HepG2 (cell line): ENCODE data around the gene ANKS1A. TPM values are rescaled to one million over a fixed set of nuclear protein-coding genes. Genes with fewer than 3 reads are reported as not detected.

Source experiments
- ARNT ChIP-seq: fragments of 450-650 bp; IDR thresholded peaks from 2 replicates; pipeline ENCODE4 v1.6.1; 2017
- ARNTL ChIP-seq: sonication (generic); formaldehyde crosslinking; IDR thresholded peaks from 2 replicates; pipeline ENCODE4 v1.4.0; 2020; ENCODE audit warnings: mild to moderate bottlenecking, missing genetic modification reagents
- ATF2 ChIP-seq: sonication (generic); formaldehyde crosslinking; IDR thresholded peaks from 2 replicates; pipeline ENCODE4 v1.4.0; 2020; ENCODE audit warnings: missing genetic modification reagents
- FOXP1 ChIP-seq, 2 experiments: fragments of 450-650 bp in 1 of 2; IDR thresholded peaks; 2 replicates each; pipeline ENCODE4 v1.6.1; 2017 to 2018; ENCODE audit warnings: antibody characterized with exemption in 1 of 2
- GATAD2A ChIP-seq: IDR thresholded peaks from 2 replicates; pipeline ENCODE4 v1.6.1; 2016
- HNRNPUL1 ChIP-seq: fragments of 200-400 bp; formaldehyde crosslinking; IDR thresholded peaks from 2 replicates; pipeline ENCODE4 v1.6.1; 2017; ENCODE audit warnings: low read depth, mild to moderate bottlenecking, low read length, moderate library complexity
- IRF2 ChIP-seq: IDR thresholded peaks from 2 replicates; pipeline ENCODE4 v1.6.1; 2018; ENCODE audit warnings: missing genetic modification reagents, missing compliant biosample characterization
- MAX ChIP-seq: IDR thresholded peaks from 2 replicates; pipeline ENCODE4 v1.6.1; 2012; ENCODE audit warnings: inconsistent platforms
- MEIS1 ChIP-seq: sonication (generic); formaldehyde crosslinking; IDR thresholded peaks from 2 replicates; pipeline ENCODE4 v1.9.0; 2021; ENCODE audit warnings: mild to moderate bottlenecking, missing genetic modification reagents, moderate library complexity, borderline replicate concordance
- MIXL1 ChIP-seq: IDR thresholded peaks from 2 replicates; pipeline ENCODE4 v1.6.1; 2016
- PAWR ChIP-seq: sonication (generic); formaldehyde crosslinking; IDR thresholded peaks from 2 replicates; pipeline ENCODE4 v1.4.0; 2020; ENCODE audit warnings: missing genetic modification reagents, mild to moderate bottlenecking, borderline replicate concordance
- POGZ ChIP-seq: sonication (generic); formaldehyde crosslinking; IDR thresholded peaks from 2 replicates; pipeline ENCODE4 v1.4.0; 2020; ENCODE audit warnings: mild to moderate bottlenecking, missing genetic modification reagents
- SALL1 ChIP-seq: sonication (generic); formaldehyde crosslinking; IDR thresholded peaks from 2 replicates; pipeline ENCODE4 v1.8.0; 2022; ENCODE audit warnings: mild to moderate bottlenecking, missing genetic modification reagents
- SAP130 ChIP-seq: IDR thresholded peaks from 2 replicates; pipeline ENCODE4 v1.6.1; 2016; ENCODE audit warnings: low read depth
- SSRP1 ChIP-seq: IDR thresholded peaks from 2 replicates; pipeline ENCODE4 v1.6.1; 2016; ENCODE audit warnings: control low read depth
- ZBTB38 ChIP-seq: sonication (generic); formaldehyde crosslinking; IDR thresholded peaks from 2 replicates; pipeline ENCODE4 v1.5.1; 2020; ENCODE audit warnings: mild to moderate bottlenecking, missing genetic modification reagents
- ZKSCAN1 ChIP-seq: fragments of 150-350 bp; IDR thresholded peaks from 2 replicates; pipeline ENCODE4 v1.6.1; 2014; ENCODE audit warnings: low read length
- ZNF264 ChIP-seq: sonication (generic); formaldehyde crosslinking; IDR thresholded peaks from 2 replicates; pipeline ENCODE4 v1.4.0; 2020; ENCODE audit warnings: missing genetic modification reagents
- ZNF383 ChIP-seq: sonication (generic); formaldehyde crosslinking; IDR thresholded peaks from 2 replicates; pipeline ENCODE4 v1.4.0; 2020; ENCODE audit warnings: missing genetic modification reagents, mild to moderate bottlenecking, borderline replicate concordance
- ZNF501 ChIP-seq: sonication (generic); formaldehyde crosslinking; IDR thresholded peaks from 2 replicates; pipeline ENCODE4 v1.5.1; 2020; ENCODE audit warnings: mild to moderate bottlenecking, moderate library complexity, missing genetic modification reagents
- ZNF543 ChIP-seq: sonication (generic); formaldehyde crosslinking; IDR thresholded peaks from 2 replicates; pipeline ENCODE4 v1.4.0; 2020; ENCODE audit warnings: mild to moderate bottlenecking, missing genetic modification reagents
- ZNF556 ChIP-seq: sonication (generic); formaldehyde crosslinking; IDR thresholded peaks from 2 replicates; pipeline ENCODE4 v1.4.0; 2020; ENCODE audit warnings: mild to moderate bottlenecking, missing genetic modification reagents, borderline replicate concordance
- ZSCAN22 ChIP-seq: sonication (generic); formaldehyde crosslinking; IDR thresholded peaks from 2 replicates; pipeline ENCODE4 v1.4.0; 2020; ENCODE audit warnings: mild to moderate bottlenecking, missing genetic modification reagents
- ZSCAN29 ChIP-seq: sonication (generic); formaldehyde crosslinking; conservative IDR thresholded peaks from 2 replicates; pipeline ENCODE4 v1.4.0; 2020; ENCODE audit warnings: mild to moderate bottlenecking, missing genetic modification reagents
- ZSCAN5A ChIP-seq: sonication (generic); formaldehyde crosslinking; IDR thresholded peaks from 2 replicates; pipeline ENCODE4 v1.8.0; 2022; ENCODE audit warnings: mild to moderate bottlenecking, missing genetic modification reagents, borderline replicate concordance
- polyA plus RNA-seq, 8 experiments: library from polyadenylated mRNA; depleted of rRNA in 3 of 8; stranded (reverse) in 7 of 8; unstranded in 1 of 8; fragments of >200 nt; fragmentation: Illumina TruSeq in 4 of 8; extraction: Trizol in 4 of 8; gene quantifications; 2 replicates each; pipeline versions ENCODE4 v1.2.1 to v1.2.3, GENCODE V29; 2011 to 2016; ENCODE audit warnings: low read depth in 4 of 8, missing spikeins in 1 of 8, mixed read lengths in 1 of 8; ENCODE audit not compliant: insufficient read depth in 1 of 8
- total RNA-seq, 5 experiments: library from RNA; depleted of rRNA; stranded (reverse); fragments of >200 nt; fragmentation: Illumina TruSeq; extraction: Trizol; gene quantifications; 2 replicates each; pipeline ENCODE4 v1.2.3, GENCODE V29; 2016; ENCODE audit warnings: low read depth in 1 of 5
- TF ChIP-seq, protein P1 (sequence below): sonication (generic); formaldehyde crosslinking; IDR thresholded peaks from 2 replicates; pipeline ENCODE4 v1.5.0; 2020; ENCODE audit warnings: mild to moderate bottlenecking, missing genetic modification reagents, borderline replicate concordance

Gene ANKS1A
- total and polyA plus RNA-seq, 2 of the 13 experiments (the other 11 are each of a cell fraction or from before 2014, with no cell fraction given), result 7.2 to 15.1 TPM

GRCh38 chr6:35031611-35032529, 142.8 kb downstream of the ANKS1A start (continued):
- TF ChIP-seq IRF2 (0 out of 2 replicates have a peak, but pooled peaks have one; percentile 24), ZNF543 (CRISPR knock-in tag) (peak; percentile 60; the same call in 1 of the 2 replicates), POGZ (CRISPR knock-in tag) (0 out of 2 replicates have a peak, but pooled peaks have one; percentile 32), ATF2 (CRISPR knock-in tag) (0 out of 2 replicates have a peak, but pooled peaks have one; percentile 16), MAX (0 out of 2 replicates have a peak, but pooled peaks have one; percentile 32), ZNF383 (CRISPR knock-in tag) (peak; percentile 27; the same call in 1 of the 2 replicates), SAP130 (CRISPR knock-in tag) (peak; percentile 65), ARNT (no peak), SALL1 (CRISPR knock-in tag) (peak; percentile 83), ZSCAN5A (no peak), ZNF264 (0 out of 2 replicates have a peak, but pooled peaks have one; percentile 75), ZSCAN22 (no peak), ZKSCAN1 (peak; percentile 93), ZBTB38 (CRISPR knock-in tag) (peak; percentile 52; the same call in 1 of the 2 replicates), FOXP1 (IDR thresholded peaks at IDR 0.05) (no peak), FOXP1 (CRISPR knock-in tag; IDR thresholded peaks at IDR 0.05) (peak; percentile 32; the same call in 1 of the 2 replicates), ZNF556 (peak; percentile 38; the same call in 1 of the 2 replicates), ARNTL (CRISPR knock-in tag) (no peak), MEIS1 (CRISPR knock-in tag) (0 out of 2 replicates have a peak, but pooled peaks have one; percentile 67), GATAD2A (0 out of 2 replicates have a peak, but pooled peaks have one; percentile 7), ZNF501 (CRISPR knock-in tag) (0 out of 2 replicates have a peak, but pooled peaks have one; percentile 30), HNRNPUL1 (no peak), SSRP1 (0 out of 2 replicates have a peak, but pooled peaks have one; percentile 61), MIXL1 (CRISPR knock-in tag) (0 out of 2 replicates have a peak, but pooled peaks have one; percentile 29), ZSCAN29 (CRISPR knock-in tag) (0 out of 2 replicates have a peak, but pooled peaks have one; percentile 24), PAWR (CRISPR knock-in tag) (no peak)
- TF ChIP-seq, protein P1, sequence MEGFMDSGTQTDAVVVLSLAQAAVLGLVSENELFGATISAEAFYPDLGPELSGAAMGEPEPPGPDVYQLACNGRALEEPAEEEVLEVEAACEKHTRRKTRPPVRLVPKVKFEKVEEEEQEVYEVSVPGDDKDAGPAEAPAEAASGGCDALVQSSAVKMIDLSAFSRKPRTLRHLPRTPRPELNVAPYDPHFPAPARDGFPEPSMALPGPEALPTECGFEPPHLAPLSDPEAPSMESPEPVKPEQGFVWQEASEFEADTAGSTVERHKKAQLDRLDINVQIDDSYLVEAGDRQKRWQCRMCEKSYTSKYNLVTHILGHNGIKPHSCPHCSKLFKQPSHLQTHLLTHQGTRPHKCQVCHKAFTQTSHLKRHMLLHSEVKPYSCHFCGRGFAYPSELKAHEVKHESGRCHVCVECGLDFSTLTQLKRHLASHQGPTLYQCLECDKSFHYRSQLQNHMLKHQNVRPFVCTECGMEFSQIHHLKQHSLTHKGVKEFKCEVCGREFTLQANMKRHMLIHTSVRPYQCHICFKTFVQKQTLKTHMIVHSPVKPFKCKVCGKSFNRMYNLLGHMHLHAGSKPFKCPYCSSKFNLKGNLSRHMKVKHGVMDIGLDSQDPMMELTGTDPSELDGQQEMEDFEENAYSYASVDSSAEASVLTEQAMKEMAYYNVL (CRISPR knock-in tag), result peak; percentile 60; the same call in 1 of the 2 replicates
